ENCODE results near the gene ARIH2. TPM values are rescaled to one million over a fixed set of nuclear protein-coding genes. Genes with fewer than 3 reads are reported as not detected.
A peak's percentile ranks its signal among the peaks of the same experiment; 100 is the strongest.
"Not testable (repeated sequence)": the region's sequence is repeated elsewhere in the genome, so short reads cannot be mapped to it uniquely, and the experiment has no call there.

The ARIH2 gene
- total RNA-seq, 1 donor from 2014 or later = 157 TPM

GRCh38 chr3:49006408-49007067, 87.9 kb downstream of the ARIH2 start:
- intact Hi-C loops (cut with micrococcal nuclease) = loop anchor here (1.0 kb wide), 3 partner anchors 12 to 88 kb away; partner anchors contain the start of genes DALRD3 and QRICH1
- Mint-ChIP-seq H3K27me3 (no peaks in the 10 kb centered on the region), H3K27ac (peak overlapping the region; percentile 99), H3K4me3 (peak overlapping the region; percentile 94), H3K9me3 (no peaks in the 10 kb centered on the region), H3K36me3 (ENCODE audit: low read depth) (peaks cover 10% of the 10 kb centered on the region), H3K4me1 (peaks cover 30% of the 10 kb centered on the region)
- no peak for DNase-seq

- peak; percentile 99 for DNase-seq
- Mint-ChIP-seq H3K27ac (peak within 1 kb of the TSS; percentile 99), H3K27me3 (no peaks in the 10 kb centered on the region), H3K36me3 (ENCODE audit: low read depth) (peaks cover 15% of the 10 kb centered on the region), H3K4me1 (peaks cover 27% of the 10 kb centered on the region), H3K4me3 (peak within 1 kb of the TSS; percentile 94), H3K9me3 (no peaks in the 10 kb centered on the region)
- intact Hi-C loops (cut with micrococcal nuclease) = loop anchor here (1.0 kb wide), 3 partner anchors 11 to 87 kb away; partner anchors contain the start of genes DALRD3 and QRICH1
Measured at GRCh38 chr3:49007068-49007770, 88.6 kb downstream of the ARIH2 start, which contains the start of gene WDR6. WDR6 (plus strand) TSS chr3:49007391; CDS start chr3:49007432, 41 bp downstream.

GRCh38 chr3:49007771-49008528, 89.3 kb downstream of the ARIH2 start:
- Mint-ChIP-seq H3K4me1 (peaks cover 23% of the 10 kb centered on the region), H3K9me3 (no peaks in the 10 kb centered on the region), H3K27ac (peak overlapping the region; percentile 99), H3K27me3 (no peaks in the 10 kb centered on the region), H3K4me3 (peak overlapping the region; percentile 94), H3K36me3 (ENCODE audit: low read depth) (peaks cover 12% of the 10 kb centered on the region)
- peak; percentile 97 for DNase-seq
- intact Hi-C loops (cut with micrococcal nuclease) = loop anchor here (1.0 kb wide), 3 partner anchors 10 to 86 kb away; partner anchors contain the start of genes DALRD3 and QRICH1

GRCh38 chr3:49008627-49009026, 90.0 kb downstream of the ARIH2 start:
- H3K36me3 Mint-ChIP-seq (ENCODE audit: low read depth) = peaks cover 12% of the 10 kb centered on the region
- H3K27me3 Mint-ChIP-seq; intact Hi-C loops (cut with micrococcal nuclease); DNase-seq; H3K9me3 Mint-ChIP-seq: not testable (repeated sequence)
- H3K4me1 Mint-ChIP-seq = peaks cover 23% of the 10 kb centered on the region
- H3K27ac Mint-ChIP-seq = peak overlapping the region; percentile 99
- H3K4me3 Mint-ChIP-seq = peak overlapping the region; percentile 94

GRCh38 chr3:49009396-49009795, 90.8 kb downstream of the ARIH2 start:
- Mint-ChIP-seq H3K27ac (no peak overlapping the region), H3K27me3 (no peaks in the 10 kb centered on the region), H3K4me3 (peak overlapping the region; percentile 15), H3K36me3 (ENCODE audit: low read depth) (peaks cover 16% of the 10 kb centered on the region), H3K9me3 (no peaks in the 10 kb centered on the region), H3K4me1 (peaks cover 23% of the 10 kb centered on the region)
- no peak for DNase-seq
- intact Hi-C loops (cut with micrococcal nuclease) = no loop called here

- no peaks in the 10 kb centered on the region for H3K9me3 Mint-ChIP-seq
- peaks cover 19% of the 10 kb centered on the region for H3K4me1 Mint-ChIP-seq
- H3K4me3 Mint-ChIP-seq = no peak overlapping the region
- no peak for DNase-seq
- peaks cover 38% of the 10 kb centered on the region for H3K36me3 Mint-ChIP-seq (ENCODE audit: low read depth)
- H3K27me3 Mint-ChIP-seq = no peaks in the 10 kb centered on the region
- no peak overlapping the region for H3K27ac Mint-ChIP-seq
- intact Hi-C loops (cut with micrococcal nuclease) = no loop called here
Measured at GRCh38 chr3:49012441-49013017, 93.9 kb downstream of the ARIH2 start.

- DNase-seq = no peak
- Mint-ChIP-seq H3K4me3 (no peak overlapping the region), H3K36me3 (ENCODE audit: low read depth) (peaks cover 38% of the 10 kb centered on the region), H3K27ac (no peak overlapping the region), H3K9me3 (no peaks in the 10 kb centered on the region), H3K4me1 (peaks cover 16% of the 10 kb centered on the region), H3K27me3 (no peaks in the 10 kb centered on the region)
- intact Hi-C loops (cut with micrococcal nuclease) = no loop called here
Measured at GRCh38 chr3:49013113-49013737, 94.6 kb downstream of the ARIH2 start.

GRCh38 chr3:49013738-49014660, 95.4 kb downstream of the ARIH2 start:
- H3K27ac Mint-ChIP-seq = no peak overlapping the region
- intact Hi-C loops (cut with micrococcal nuclease) = no loop called here
- peaks cover 16% of the 10 kb centered on the region for H3K4me1 Mint-ChIP-seq
- H3K27me3 Mint-ChIP-seq = no peaks in the 10 kb centered on the region
- H3K36me3 Mint-ChIP-seq (ENCODE audit: low read depth) = peaks cover 38% of the 10 kb centered on the region
- H3K4me3 Mint-ChIP-seq = no peak overlapping the region
- peak; percentile 86 for DNase-seq
- no peaks in the 10 kb centered on the region for H3K9me3 Mint-ChIP-seq

- H3K27ac Mint-ChIP-seq = no peak overlapping the region
- peaks cover 34% of the 10 kb centered on the region for H3K36me3 Mint-ChIP-seq (ENCODE audit: low read depth)
- H3K9me3 Mint-ChIP-seq = no peaks in the 10 kb centered on the region
- DNase-seq = no peak
- no peak overlapping the region for H3K4me3 Mint-ChIP-seq
- H3K27me3 Mint-ChIP-seq = no peaks in the 10 kb centered on the region
- peaks cover 15% of the 10 kb centered on the region for H3K4me1 Mint-ChIP-seq
- intact Hi-C loops (cut with micrococcal nuclease) = no loop called here
Measured at GRCh38 chr3:49015072-49015471, 96.4 kb downstream of the ARIH2 start.

GRCh38 chr3:49015765-49016164, 97.1 kb downstream of the ARIH2 start:
- Mint-ChIP-seq H3K27ac (no peak overlapping the region), H3K4me1 (peaks cover 15% of the 10 kb centered on the region), H3K36me3 (ENCODE audit: low read depth) (peaks cover 34% of the 10 kb centered on the region), H3K9me3 (no peaks in the 10 kb centered on the region), H3K4me3 (no peak overlapping the region), H3K27me3 (no peaks in the 10 kb centered on the region)
- no peak for DNase-seq
- intact Hi-C loops (cut with micrococcal nuclease) = no loop called here

- Mint-ChIP-seq H3K27ac (no peak overlapping the region), H3K27me3 (no peaks in the 10 kb centered on the region), H3K4me1 (peaks cover 17% of the 10 kb centered on the region), H3K36me3 (ENCODE audit: low read depth) (peaks cover 33% of the 10 kb centered on the region), H3K9me3 (no peaks in the 10 kb centered on the region), H3K4me3 (peak overlapping the region; percentile 96)
- DNase-seq = no peak
- intact Hi-C loops (cut with micrococcal nuclease) = no loop called here
Measured at GRCh38 chr3:49016414-49017228, 98.0 kb downstream of the ARIH2 start.
